A549 (cell line): ENCODE measurements around the gene ZNF652.

Experiments used
- CEBPB ChIP-seq, 2 experiments: fragments of >200 bp in 1 of 2; sonication (Bioruptor Twin) in 1 of 2; formaldehyde crosslinking in 1 of 2; IDR thresholded peaks; 2 replicates each; pipeline ENCODE4 v1.6.1; 2012 to 2016
- CTCF ChIP-seq: fragments of >200 bp; sonication (Bioruptor Twin); formaldehyde crosslinking; IDR thresholded peaks from 3 replicates; pipeline ENCODE4 v1.5.1; 2016
- EP300 ChIP-seq, 2 experiments: fragments of >200 bp; sonication (Bioruptor Twin); formaldehyde crosslinking; IDR thresholded peaks; 2 replicates in 1 of 2; 3 replicates in 1 of 2; pipeline ENCODE4 v1.6.1; 2016 to 2017
- HOXA7 ChIP-seq: fragments of 250-450 bp; sonication (Bioruptor Pico); IDR thresholded peaks from 2 replicates; pipeline ENCODE4 v1.5.0; 2020; ENCODE audit warnings: mild to moderate bottlenecking, moderate library complexity
- MAFK ChIP-seq: fragments of 450-650 bp; IDR thresholded peaks from 2 replicates; pipeline ENCODE4 v1.6.1; 2014; ENCODE audit not compliant: partially characterized antibody
- POLR2A ChIP-seq: IDR thresholded peaks from 2 replicates; pipeline ENCODE4 v1.6.1; 2012; ENCODE audit warnings: mild to moderate bottlenecking, low read length
- RAD21 ChIP-seq, 2 experiments: fragments of >200 bp in 1 of 2; sonication (Bioruptor Twin) in 1 of 2; formaldehyde crosslinking in 1 of 2; IDR thresholded peaks in 1 of 2; conservative IDR thresholded peaks in 1 of 2; 2 replicates in 1 of 2; 3 replicates in 1 of 2; pipeline ENCODE4 v1.6.1; 2012 to 2018; ENCODE audit warnings: inconsistent platforms in 1 of 2
- RFX5 ChIP-seq: fragments of 450-650 bp; IDR thresholded peaks from 2 replicates; pipeline ENCODE4 v1.7.1; 2014; ENCODE audit warnings: antibody characterized with exemption, mild to moderate bottlenecking, moderate library complexity
- RNF2 ChIP-seq: fragments of 200-600 bp; sonication (generic); IDR thresholded peaks from 2 replicates; pipeline ENCODE4 v1.6.1; 2016; ENCODE audit warnings: low read depth, mild to moderate bottlenecking, antibody characterized with exemption, moderate library complexity, borderline replicate concordance
- SMC3 ChIP-seq: fragments of >200 bp; sonication (Bioruptor Twin); formaldehyde crosslinking; IDR thresholded peaks from 3 replicates; pipeline ENCODE4 v1.6.1; 2018; ENCODE audit warnings: inconsistent platforms
- TF ChIP-seq, protein P1 (sequence below): fragments of >200 bp; sonication (Bioruptor Twin); formaldehyde crosslinking; IDR thresholded peaks from 3 replicates; pipeline ENCODE4 v1.6.1; 2016
- TF ChIP-seq, protein P2 (sequence below): fragments of 250-450 bp; sonication (Bioruptor Pico); IDR thresholded peaks from 2 replicates; pipeline ENCODE4 v1.5.0; 2021; ENCODE audit warnings: mild to moderate bottlenecking, moderate library complexity, borderline replicate concordance

DNA sequence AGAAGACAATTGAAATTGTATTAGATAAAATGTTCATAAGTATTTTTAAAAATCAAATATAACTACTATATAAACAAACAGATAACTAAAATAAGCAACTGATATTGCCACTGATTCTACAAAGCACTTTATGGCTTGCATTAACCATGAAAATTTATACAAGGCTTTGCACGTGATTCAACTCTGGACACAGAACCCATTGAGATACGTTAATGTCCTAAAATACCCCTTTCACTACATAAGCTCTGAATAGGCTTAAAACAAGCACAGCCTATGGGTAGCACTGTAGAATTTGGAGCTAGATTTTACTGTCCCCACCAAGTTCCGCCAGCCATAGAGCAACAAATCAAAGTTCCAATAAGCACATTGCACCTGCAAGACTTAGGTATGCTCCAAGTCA is 4.5 kb downstream of the ZNF652 start:
- no peak for TF ChIP-seq MAFK
- no peak for TF ChIP-seq CTCF
- TF ChIP-seq EP300 (IDR thresholded peaks at IDR 0.05): no peak
- no peak for TF ChIP-seq RAD21 (conservative IDR thresholded peaks at IDR 0.05 in 1 of 2, IDR thresholded peaks at IDR 0.05 in 1 of 2)
- TF ChIP-seq CEBPB (IDR thresholded peaks at IDR 0.05): no peak
- TF ChIP-seq HOXA7 (CRISPR knock-in tag): no peak
- TF ChIP-seq, protein P1, sequence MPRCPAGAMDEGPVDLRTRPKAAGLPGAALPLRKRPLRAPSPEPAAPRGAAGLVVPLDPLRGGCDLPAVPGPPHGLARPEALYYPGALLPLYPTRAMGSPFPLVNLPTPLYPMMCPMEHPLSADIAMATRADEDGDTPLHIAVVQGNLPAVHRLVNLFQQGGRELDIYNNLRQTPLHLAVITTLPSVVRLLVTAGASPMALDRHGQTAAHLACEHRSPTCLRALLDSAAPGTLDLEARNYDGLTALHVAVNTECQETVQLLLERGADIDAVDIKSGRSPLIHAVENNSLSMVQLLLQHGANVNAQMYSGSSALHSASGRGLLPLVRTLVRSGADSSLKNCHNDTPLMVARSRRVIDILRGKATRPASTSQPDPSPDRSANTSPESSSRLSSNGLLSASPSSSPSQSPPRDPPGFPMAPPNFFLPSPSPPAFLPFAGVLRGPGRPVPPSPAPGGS: no peak
- no peak for TF ChIP-seq RNF2
- TF ChIP-seq, protein P2, sequence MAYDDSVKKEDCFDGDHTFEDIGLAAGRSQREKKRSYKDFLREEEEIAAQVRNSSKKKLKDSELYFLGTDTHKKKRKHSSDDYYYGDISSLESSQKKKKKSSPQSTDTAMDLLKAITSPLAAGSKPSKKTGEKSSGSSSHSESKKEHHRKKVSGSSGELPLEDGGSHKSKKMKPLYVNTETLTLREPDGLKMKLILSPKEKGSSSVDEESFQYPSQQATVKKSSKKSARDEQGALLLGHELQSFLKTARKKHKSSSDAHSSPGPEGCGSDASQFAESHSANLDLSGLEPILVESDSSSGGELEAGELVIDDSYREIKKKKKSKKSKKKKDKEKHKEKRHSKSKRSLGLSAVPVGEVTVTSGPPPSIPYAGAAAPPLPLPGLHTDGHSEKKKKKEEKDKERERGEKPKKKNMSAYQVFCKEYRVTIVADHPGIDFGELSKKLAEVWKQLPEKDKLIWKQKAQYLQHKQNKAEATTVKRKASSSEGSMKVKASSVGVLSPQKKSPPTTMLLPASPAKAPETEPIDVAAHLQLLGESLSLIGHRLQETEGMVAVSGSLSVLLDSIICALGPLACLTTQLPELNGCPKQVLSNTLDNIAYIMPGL (CRISPR knock-in tag): no peak
- TF ChIP-seq RFX5: no peak
- no peak for TF ChIP-seq SMC3
- TF ChIP-seq POLR2A: no peak
